ENCODE data around the gene CACNA2D3.

CACNA2D3 gene

DNA sequence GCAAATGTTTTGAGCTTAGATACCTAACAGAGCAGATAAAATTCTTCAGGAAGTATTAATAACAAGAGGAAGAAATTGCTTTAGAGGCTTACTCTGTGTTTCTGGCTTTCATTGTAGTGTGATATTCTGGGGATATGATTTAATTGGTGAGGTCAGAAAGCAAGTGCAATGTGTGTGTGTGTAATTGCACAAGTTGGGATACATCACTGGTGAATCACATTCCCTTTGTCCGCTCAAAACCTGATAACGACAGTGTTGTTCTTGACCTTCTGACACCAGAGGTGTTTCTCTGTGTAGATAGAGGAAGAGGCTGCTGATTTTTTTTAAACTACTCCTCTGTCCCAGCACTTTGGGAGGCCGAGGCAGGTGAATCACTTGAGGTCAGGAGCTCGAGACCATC is 161.1 kb downstream of the CACNA2D3 start:
- no peak for FAIRE-seq

DNA sequence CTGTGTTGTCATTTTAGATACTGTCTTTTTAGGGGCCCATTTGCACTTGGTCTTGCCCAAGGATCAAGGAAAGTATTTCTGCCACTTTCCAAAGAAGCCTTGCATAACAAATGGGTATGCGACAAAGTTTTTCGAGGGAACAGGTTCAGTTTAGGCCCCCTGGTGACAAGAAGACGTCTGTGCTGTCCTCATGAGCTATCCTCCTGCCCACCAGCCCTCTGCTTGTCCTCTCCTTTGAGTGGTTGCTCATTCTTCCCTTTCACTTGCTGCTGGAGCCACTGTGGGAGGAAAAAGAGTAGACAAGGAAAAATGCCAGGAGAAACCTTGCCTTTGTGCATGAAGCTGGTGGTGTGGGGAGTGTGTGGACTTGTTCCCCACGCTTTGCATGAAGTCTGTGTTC is 171.9 kb downstream of the CACNA2D3 start:
- FAIRE-seq = no peak

DNA sequence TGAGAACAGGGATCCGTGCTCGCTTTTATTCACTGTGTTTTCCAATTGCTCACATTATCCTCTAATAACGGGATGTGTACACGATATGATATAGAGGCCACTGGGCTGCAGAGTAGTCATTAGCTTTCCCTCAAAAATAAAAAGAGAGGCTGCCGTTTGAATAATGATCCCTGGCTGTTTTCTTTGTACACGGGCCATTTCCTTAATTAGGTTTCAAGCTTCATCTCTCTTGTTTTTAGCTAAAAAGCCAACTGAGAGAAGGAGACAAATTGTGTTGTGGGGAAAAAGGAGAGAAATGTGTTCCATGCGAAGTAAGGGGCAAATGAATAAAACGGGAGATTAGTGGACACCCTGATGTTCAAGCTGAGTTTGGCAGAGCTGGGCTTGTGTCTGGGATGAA is 174.2 kb downstream of the CACNA2D3 start:
- FAIRE-seq = no peak

DNA sequence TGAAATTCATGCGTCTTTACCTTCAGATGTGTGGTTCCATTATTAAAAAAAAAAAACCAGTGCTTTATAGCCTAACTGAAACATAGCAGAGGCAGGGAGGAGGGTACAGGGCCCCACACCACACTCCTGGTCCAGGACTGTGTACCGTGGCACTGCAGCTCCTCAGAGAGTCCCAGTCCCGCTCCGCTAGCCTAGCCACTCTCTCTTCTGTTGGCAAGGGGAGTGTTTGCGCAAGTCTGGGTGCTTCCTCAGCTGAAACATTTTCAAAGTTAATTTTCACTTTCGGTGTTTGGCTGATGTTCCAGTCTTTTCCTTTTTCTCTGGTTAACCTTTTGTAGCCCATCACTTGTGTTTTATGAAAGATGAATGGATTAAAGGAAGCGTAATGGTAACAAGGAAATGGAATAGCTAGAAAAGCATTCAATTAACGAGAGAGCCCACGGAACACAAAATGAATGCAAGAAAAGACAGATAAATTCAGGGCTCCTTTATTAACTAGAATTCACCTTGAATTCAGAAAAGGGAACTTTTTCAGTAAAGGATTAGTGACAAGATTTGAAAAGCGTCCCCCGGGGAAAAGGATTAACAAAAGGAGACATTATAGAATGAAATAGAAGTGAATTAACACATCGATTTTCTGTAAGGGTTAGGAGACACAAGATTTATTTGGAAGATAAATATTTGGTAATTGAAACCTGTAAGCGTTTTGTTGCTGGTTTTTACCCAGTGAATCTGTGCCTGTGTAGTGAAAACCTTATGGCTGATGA is 177.0 kb downstream of the CACNA2D3 start:
- no peak for FAIRE-seq

DNA sequence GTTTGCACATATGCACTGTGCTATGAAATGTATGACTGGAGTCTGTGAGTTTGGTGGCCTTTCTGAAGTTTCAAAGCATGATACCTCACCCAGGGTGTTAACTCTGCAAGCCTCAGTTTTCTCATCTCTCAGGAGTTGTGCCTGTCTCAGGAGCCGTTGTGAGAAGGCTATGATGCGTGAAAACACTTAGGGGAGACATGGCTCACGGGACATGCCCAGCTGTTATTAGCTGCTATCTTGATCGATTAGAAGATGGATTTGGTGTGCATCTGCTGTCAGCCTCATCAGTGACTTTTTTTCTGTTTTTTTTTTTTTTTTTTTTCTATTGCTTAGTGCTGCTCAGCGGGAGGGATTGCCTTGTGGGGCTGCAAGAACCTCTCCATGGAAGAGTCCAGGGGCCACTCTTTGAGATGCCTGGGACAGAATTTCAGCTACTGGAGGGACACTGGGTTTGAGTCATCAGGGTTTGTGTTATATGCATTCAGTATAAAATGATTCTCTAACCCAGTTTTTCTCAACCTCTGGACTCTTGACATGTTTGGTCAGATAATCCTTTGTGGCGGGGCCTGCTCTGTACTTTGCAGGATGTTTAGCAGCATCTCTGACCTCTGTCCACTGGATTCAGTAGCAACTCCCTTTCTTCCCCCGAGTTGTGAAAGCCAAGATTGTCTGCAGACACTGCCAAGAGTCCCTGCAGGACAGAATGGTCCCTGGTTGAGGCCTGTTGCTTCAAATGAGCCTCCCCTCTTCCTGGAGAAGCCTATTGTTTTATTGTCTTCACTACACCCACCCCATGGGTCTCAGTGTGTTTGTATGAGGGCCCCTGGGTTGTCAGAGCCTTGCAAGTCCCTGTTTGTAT is 181.4 kb downstream of the CACNA2D3 start:
- FAIRE-seq = no peak

DNA sequence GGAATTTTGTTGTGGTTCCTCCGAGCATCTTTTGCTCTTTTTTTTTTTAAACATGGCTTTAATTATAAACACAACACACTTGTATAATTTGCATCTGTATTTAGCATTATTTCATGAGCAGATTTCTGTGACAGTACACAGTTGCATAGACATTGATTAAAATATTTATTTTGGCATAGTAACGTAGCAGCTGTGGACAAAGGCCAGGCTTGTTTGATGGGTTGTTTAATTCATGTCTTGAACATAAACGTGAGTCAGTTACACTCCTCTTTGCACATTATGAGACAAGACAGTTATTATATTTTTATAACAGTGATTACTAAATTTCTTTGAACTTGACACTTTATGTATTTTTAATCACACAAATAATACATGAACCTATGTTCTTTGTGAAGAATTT is 182.5 kb downstream of the CACNA2D3 start:
- FAIRE-seq = no peak

DNA sequence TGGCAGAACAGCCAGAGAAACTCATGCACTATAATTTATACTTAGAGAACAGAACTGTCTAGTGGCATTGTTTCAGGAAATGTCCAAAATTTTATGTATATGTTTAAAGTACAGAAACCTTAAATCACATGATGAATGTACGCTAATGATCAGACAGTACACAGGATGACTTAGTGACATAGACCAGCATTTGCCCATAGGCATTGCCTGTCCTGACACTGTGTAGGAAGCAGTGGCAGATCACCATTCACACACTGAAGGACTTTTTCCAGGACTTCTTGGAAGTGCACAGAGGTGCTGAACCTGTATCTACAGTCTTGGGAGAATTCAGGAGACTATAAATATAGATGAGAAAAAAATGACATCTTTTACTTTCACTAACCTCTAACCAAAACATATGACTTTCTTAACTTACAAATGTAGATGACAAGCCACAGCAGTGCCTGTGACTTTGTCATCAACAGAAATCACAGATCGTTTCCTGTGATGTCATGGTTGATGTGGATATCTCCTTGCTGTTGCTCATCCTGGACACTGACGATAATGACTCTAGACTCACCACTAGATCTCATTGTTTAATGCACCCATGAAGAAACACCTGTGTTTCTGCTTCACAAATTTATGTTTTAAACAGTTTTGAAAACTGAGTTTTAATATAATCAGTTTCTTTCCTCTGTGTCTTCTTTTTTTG is 183.2 kb downstream of the CACNA2D3 start:
- FAIRE-seq = no peak

DNA sequence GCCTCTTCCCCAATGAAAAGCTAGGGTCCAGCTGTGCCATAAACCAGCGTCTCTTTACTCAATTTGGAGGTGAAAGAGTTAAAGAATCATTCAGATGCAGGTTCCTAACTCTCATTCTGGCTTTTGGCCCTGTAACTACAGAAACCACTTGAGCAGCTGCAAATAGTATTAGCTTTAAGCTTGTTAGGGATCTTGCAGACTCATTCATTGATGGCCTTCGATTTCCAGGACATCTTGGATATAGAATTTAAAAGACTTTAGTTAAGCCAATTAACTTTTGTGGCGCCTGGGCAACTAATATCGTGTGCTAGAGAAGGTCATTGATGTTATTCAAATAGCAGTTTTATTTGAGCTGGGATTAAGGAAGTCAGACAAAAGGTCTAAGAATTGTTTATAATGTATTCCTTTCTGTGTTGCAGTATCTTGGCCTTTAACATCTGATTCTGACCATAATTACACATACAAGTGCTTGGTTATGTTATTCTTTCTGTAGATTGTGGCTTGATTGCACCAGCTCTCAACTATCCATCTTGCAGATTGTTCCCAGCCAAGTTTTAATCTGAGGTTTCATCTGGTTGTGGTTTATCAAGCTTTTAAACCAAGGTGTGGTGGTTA is 185.3 kb downstream of the CACNA2D3 start:
- FAIRE-seq = no peak

DNA sequence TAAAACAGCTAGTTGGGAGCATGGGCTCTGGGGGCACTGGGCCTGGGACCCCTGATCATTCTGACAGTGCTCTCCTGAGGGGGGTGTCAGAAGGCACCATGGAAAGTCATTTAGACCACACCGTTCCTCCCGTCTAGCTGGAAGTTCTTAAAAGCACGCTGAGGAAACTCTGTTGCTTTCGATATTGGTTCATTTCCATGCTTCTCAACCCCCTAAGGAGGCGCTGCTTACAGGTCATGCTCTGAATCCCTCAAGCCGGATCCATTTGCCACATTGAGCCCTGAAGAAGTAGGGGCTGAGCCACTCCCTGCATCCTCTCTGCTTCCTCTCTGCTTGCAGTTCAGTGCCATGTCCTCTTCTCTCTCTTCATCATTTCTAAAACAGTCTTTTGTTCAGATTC is 187.2 kb downstream of the CACNA2D3 start:
- FAIRE-seq = no peak

DNA sequence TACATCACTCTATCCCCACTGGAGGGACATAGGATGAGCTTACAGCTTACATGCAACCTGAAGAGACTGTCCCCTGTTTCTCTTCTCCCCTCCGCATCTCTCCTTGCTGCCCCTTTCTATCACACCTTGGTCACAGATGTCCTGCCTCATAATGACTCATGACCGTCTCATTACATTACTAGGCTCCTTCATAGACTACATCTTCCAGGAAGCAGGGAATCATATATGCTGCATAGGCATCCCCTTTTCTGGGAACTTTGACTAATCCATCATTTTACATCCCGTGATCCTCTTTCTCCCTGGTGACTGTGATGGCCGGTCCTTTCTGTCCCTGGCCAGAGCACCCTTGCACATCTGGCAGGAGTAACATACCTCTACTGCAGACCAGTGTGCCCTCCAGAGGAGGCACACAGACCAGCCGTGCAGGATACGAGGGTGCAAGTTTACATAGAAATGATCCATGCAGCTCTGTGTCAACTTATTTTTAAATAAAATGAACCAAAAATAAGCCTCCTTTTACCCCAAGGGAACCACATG is 188.9 kb downstream of the CACNA2D3 start:
- no peak for FAIRE-seq

DNA sequence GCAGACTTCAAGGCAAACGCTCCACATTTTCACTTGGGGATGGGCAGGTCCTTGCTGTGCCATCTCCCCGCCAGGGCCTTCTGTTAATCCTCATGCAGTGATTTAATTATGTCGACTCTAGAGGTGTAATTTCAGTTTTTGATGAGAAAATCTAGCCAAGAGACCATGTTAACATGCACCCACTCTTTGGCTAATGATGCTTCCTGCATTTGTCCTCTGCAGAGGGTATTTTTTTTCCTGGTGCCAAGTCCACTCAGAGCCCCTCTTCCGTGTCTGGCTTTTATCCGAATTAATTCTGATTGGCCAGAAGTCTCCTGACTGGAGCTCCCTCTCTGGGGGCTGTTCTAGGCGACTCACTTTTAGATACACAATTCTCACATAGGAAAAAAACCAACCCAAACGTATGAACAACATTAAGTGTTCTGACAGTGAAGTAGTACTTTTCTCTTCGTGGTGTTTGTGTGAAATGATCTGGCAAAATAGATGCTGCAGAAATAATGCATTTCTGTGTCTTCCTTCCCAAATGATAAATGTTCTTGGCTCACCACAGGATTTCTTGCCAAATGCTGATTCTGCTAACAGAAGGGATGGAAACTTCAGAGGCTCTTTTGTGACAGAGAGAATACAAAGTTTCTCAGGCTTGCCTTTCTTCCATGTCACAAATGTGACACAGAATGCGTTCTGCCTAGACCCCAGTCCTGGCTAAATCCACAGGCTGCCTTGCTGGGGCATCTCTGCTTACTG is 190.0 kb downstream of the CACNA2D3 start:
- FAIRE-seq = no peak

DNA sequence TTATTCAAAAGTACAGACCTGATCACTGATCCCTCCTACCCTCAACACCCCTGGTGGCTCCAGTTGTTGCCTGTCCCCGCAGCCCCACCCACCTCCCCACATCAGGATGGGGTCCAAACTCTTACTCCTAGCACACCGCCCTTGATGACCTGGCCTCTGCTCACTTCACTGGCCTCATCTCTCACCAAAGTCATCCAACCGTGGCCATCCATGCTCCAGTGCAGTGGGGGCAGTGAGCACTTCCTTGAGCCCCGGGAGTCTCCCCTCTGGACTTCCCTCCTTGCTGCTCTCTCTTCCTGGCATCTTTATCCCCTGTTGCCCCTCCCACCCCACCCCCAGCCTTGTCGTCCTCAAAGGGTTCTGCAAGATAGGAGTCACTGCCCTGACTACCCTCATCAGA is 191.1 kb downstream of the CACNA2D3 start:
- FAIRE-seq = no peak

DNA sequence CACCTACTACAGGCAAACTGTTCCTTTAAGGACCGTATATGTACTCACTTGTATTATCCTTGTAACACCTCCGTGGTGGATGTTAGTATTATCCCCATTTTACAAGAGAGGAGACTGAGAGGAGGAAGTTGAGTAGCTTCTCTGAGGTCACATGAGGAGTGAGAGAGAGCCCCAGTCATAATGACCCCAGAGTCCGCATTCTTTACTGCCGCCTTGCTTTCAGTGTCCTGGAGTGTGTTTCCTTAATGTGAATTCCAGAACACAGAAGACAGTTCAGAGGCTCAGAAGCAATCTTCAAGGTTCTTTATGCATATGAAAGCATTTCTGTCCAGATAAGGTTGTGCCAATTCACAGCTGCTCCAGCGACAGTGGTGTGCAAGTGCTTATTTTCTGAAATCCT is 199.2 kb downstream of the CACNA2D3 start:
- FAIRE-seq = no peak

DNA sequence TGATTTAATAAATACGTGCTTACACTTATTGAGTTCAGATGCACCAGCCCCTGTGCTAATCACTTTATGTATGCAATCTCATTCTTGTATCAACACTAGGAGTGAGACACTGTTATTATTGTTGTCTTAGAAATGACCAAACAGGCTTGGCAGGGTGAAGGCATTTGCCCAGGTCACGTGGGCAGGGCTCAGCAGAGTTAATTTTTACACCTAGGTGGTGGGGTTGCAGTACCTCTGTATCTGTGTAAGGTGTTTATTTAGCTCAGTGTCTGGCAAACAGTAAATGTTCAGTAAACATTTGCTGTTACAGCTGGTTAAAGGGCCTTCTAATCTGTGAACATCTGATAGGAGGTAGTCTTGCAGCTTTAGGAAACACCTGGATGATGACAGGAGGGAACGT is 200.0 kb downstream of the CACNA2D3 start:
- no peak for FAIRE-seq

DNA sequence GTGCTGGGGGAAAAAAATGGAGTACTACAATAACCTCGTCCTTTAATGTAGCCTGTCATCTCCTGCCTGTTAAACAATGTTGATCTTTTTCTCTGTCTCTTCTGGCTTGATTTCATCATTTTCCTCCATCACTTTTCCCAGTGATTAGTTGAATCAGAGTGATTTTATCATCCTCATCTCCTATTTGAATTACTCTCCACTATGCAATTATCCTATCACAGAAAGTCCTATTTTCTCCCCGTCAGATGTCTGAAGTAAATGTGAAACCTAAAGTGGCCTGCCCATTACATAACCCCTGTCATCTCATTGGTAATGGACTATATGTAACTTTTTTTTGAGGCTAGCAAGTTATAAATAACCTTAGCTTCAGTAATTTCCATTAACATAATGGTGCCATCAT is 201.8 kb downstream of the CACNA2D3 start:
- no peak for FAIRE-seq

DNA sequence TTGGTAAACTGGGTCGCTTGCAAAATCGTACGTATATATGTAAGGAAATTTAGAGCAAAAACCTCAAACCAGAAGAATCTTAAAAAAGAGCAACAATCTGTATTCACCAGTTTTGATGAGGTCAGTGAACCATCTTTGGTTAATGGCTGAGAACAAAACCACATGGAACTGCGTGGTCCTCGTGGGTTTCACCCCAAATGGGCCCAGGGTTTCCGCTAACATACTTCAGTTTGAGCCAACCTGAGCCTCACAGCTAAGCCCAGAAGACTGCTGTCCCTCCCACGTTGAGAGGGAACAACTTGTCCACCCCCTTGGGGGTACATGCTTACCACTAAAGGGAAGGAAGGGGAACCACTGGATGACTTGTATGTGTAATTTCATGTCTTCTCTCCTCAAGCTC is 204.6 kb downstream of the CACNA2D3 start:
- FAIRE-seq = no peak

DNA sequence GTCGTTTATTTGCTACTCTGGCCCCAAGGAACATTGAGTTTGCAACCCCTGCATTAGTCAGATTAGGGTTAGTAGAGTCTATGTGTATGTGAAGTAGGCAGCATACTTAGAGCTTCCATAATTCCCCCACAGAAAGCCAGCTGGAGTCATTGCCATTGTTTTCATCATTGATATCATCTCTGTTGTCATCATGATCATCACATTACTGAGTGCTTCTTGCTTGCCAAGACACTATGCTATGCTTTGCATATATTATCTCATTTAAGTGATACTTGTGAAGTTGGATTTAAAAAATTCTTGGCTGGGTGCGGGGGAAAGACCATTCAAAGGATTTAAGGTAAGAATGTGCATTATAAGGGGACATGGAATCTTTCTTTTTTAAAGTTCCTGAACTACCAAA is 209.0 kb downstream of the CACNA2D3 start:
- FAIRE-seq = no peak

DNA sequence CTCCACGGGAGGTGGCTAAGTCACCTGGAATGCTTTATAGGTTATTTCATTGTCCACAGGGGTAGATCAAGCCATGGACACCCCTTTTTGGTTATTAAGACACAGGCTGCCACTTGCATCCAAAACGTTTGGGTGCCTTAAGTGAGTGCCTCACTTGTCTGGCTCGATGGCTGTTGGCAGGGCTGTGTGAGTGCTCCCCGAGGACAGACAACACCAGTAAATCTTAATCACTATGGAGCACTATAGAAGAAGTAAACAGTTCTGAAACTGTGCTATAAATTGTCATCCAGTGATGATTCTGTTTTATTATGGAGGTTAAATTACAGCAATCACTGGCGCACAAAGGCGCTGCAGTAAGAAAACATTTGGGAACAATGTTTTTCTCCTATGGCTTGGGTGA is 215.5 kb downstream of the CACNA2D3 start:
- no peak for FAIRE-seq

DNA sequence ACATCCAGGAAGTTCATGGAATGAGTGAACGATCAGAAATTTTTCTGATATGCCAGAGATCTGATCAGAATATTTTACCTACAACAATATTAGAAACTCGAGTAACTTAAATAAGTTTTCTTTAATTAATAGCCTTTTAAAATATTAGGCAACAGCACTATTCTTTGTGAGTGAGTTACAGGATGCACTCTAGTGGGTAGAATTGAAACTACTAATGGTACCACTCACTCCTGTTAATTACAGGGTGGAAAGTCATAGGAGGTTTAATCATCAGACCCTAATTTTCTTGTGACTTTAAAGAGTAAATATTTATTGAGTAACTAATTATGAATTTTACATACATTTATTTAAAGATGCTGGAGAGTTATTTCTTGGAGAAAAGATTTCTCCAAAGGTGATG is 217.3 kb downstream of the CACNA2D3 start:
- FAIRE-seq = no peak

DNA sequence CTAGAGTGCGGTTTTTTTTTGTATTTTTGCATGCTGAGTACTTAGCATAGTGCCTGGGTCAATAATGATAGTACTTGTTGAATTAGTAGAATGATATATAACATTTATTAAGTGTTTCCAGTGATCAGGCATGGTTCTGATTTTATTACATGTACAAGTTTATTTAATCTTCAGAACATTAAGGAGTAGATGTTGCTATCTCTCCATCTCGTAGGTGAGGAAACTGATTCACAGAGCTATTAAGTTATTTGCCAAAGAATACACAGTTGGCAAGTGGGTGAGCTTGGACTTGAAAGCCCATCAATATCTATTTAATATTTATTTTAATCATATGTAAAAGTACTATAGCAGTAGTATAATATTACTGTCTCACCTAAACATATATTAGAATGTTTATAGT is 219.5 kb downstream of the CACNA2D3 start:
- FAIRE-seq = no peak

DNA sequence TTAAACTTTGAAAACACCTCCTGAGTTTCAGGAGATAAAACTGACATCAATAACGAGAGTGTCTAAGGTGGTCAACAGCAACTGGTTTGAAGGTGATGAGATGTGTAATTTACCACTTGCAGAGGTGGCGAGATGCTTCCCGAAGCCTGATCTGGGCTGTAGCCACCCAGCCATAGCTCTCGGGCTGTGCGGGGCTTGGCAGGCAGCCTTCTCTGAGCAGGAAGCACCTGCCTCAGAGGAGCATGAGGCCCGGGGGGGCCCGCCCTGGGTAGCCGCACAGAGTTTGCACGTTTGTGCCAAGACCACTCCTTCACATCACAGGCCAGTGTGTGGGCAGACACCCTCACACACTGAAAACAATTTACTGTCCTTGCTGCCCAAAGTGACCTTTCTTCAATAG is 220.3 kb downstream of the CACNA2D3 start:
- no peak for FAIRE-seq

DNA sequence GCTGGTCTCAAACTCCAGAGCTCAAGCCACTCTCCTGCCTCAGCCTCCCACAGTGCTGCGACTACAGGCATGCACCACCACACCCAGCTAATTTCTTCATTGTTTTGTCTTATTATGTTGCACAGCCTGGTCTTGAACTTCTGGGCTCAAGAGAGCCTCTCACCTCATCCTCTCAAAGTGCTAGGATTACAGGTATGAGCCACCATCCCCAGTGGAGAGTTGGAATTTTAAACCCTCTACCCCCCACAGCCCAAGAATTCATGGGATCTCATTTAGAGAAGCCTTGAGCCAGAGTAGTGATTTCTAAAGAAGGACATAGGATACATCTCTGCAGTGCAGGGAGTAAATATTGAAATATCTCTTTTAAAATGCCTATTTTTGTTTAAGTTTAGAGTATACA is 221.1 kb downstream of the CACNA2D3 start:
- no peak for FAIRE-seq

Data from G401.6 (cell line).